Mucosa of descending colon (tissue), 3 donors: Measurements from ENCODE around the gene ATPAF2. TPM values are rescaled to one million over a fixed set of nuclear protein-coding genes. Genes with fewer than 3 reads are reported as not detected.

Experiments
- ATAC-seq: fragments of 200-7000 bp; cut with Tn5 transposase; one replicate; pipeline ENCODE4 v1.9.1; 2020; ENCODE audit warnings: mild to moderate bottlenecking, moderate library complexity
- DNase-seq, 3 donors: peaks; one replicate each; pipeline ENCODE4 v3.0.0-alpha.2; 2020
- H3K36me3 ChIP-seq: fragments of 200-600 bp; one replicate; pipeline ENCODE4 v1.8.0; 2021; ENCODE audit warnings: low read depth, mild to moderate bottlenecking
- H3K4me1 ChIP-seq: fragments of 200-600 bp; one replicate; pipeline ENCODE4 v1.8.0; 2021; ENCODE audit warnings: low read depth, mild to moderate bottlenecking
- H3K4me3 ChIP-seq: fragments of 200-600 bp; one replicate; pipeline ENCODE4 v1.8.0; 2021; ENCODE audit warnings: mild to moderate bottlenecking
- H3K9me3 ChIP-seq: fragments of 200-600 bp; one replicate; pipeline ENCODE4 v1.8.0; 2021; ENCODE audit warnings: mild to moderate bottlenecking
- intact Hi-C, 2 donors: fragments of 100-400 bp; cut with DNase I in 1 of 2; cut with micrococcal nuclease in 1 of 2; formaldehyde crosslinking; loops; one replicate each; pipeline versions ENCODE4 v1.11.0 to v1.11.1; 2022; cut with DNase I, micrococcal nuclease
- total RNA-seq, 3 donors: library from RNA; stranded (reverse); fragmentation: NEBNext Ultra II Directional in 2 of 3; extraction: Animal tissue kit (Norgen Biotek cat#: 25700) in 2 of 3; gene quantifications; one replicate each; pipeline versions ENCODE4 v1.2.1 to v1.2.4, GENCODE V29; 2021 to 2023
- TF ChIP-seq, protein P1 (sequence below): fragments of 200-600 bp; IDR thresholded peaks from one replicate; pipeline ENCODE4 v1.8.0; 2022; ENCODE audit warnings: antibody characterized with exemption, mild to moderate bottlenecking
- donor health status: DM: no; HTN: no; CAD: no; lungs with moderate emphysema.
- donor health status: DM: no; HTN: no; CAD: no.
- donor health status: DM: no; HTN: yes; CAD: no.

The ATPAF2 gene
- total RNA-seq, 3 donors from 2014 or later, result 26.0 to 33.9 (median 27.2) TPM

DNA sequence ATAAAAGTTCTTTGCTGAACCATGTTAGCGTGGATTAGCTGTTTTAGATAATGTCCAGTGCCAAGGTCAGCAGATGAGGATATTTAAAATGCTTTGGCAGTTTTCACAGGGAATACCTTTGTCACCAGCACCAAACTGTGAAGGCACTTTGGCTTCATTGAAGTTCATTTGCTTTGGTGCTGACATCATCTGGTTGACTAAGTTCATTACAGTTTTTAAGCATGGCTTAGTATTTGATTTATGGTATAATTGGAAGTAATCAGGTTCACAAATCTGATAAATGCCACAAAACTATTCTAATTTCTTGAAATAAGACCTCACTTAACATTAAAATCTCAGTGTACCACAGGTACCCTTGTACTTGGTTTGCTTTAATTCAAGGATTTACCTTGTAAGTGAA lies 4.5 kb upstream of the ATPAF2 start:
- no peak for DNase-seq
- H3K36me3 ChIP-seq, result no peaks in the 10 kb centered on the region
- no peak for ATAC-seq
- no peak overlapping the region for H3K4me3 ChIP-seq
- intact Hi-C loops, result no loop called here
- peaks cover 6% of the 10 kb centered on the region for H3K4me1 ChIP-seq
- TF ChIP-seq, protein P1, sequence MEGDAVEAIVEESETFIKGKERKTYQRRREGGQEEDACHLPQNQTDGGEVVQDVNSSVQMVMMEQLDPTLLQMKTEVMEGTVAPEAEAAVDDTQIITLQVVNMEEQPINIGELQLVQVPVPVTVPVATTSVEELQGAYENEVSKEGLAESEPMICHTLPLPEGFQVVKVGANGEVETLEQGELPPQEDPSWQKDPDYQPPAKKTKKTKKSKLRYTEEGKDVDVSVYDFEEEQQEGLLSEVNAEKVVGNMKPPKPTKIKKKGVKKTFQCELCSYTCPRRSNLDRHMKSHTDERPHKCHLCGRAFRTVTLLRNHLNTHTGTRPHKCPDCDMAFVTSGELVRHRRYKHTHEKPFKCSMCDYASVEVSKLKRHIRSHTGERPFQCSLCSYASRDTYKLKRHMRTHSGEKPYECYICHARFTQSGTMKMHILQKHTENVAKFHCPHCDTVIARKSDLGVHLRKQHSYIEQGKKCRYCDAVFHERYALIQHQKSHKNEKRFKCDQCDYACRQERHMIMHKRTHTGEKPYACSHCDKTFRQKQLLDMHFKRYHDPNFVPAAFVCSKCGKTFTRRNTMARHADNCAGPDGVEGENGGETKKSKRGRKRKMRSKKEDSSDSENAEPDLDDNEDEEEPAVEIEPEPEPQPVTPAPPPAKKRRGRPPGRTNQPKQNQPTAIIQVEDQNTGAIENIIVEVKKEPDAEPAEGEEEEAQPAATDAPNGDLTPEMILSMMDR, result no peak
- no peaks in the 10 kb centered on the region for H3K9me3 ChIP-seq

DNA sequence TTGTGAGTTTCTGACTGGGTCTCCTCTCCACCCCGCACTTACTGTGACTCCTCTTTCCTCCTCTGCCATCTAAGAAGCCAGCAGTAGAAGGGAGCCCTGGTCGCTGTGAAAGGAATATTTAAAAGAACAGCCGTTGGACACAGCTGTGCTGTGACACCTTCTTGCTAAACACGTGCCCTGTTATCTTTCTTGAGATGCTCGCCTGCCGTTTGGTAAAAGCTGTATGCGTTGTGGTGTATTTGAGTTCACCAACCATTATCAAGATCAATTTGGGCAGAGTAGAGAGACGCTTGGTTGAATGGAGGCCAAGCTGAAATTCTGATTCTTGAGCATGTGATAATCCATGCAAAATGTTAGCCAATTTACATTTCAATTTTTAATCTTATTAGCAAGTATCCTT lies 4.0 kb upstream of the ATPAF2 start:
- intact Hi-C loops, result no loop called here
- Histone ChIP-seq H3K36me3 (no peaks in the 10 kb centered on the region), H3K4me1 (peaks cover 11% of the 10 kb centered on the region), H3K9me3 (no peaks in the 10 kb centered on the region), H3K4me3 (no peak overlapping the region)
- no peak for ATAC-seq
- DNase-seq, result no peak
- TF ChIP-seq, protein P1, result no peak

DNA sequence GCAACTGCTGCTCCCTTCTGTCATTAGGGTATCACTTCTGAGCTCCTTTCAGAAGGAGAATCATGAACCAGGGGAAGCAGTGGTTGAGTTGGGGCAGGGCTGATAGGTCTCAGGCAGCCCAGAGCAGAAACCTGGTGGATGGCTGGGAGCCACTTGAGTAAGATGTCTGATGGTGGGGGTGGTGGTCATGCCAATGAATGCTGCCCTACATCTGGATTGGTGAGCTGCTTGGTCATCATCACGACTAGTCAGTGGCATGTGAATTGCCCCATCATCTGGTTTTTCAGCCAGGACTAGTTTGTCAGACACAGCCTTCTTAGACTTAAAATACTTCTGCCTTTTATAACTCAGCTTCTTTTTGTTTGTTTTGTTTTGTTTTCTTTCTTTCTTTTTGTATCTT lies 2.8 kb upstream of the ATPAF2 start:
- peaks cover 18% of the 10 kb centered on the region for H3K4me1 ChIP-seq
- no peaks in the 10 kb centered on the region for H3K9me3 ChIP-seq
- no peak for DNase-seq
- no peaks in the 10 kb centered on the region for H3K36me3 ChIP-seq
- no peak for ATAC-seq
- TF ChIP-seq, protein P1, result no peak
- intact Hi-C loops, result no loop called here
- H3K4me3 ChIP-seq, result no peak overlapping the region

DNA sequence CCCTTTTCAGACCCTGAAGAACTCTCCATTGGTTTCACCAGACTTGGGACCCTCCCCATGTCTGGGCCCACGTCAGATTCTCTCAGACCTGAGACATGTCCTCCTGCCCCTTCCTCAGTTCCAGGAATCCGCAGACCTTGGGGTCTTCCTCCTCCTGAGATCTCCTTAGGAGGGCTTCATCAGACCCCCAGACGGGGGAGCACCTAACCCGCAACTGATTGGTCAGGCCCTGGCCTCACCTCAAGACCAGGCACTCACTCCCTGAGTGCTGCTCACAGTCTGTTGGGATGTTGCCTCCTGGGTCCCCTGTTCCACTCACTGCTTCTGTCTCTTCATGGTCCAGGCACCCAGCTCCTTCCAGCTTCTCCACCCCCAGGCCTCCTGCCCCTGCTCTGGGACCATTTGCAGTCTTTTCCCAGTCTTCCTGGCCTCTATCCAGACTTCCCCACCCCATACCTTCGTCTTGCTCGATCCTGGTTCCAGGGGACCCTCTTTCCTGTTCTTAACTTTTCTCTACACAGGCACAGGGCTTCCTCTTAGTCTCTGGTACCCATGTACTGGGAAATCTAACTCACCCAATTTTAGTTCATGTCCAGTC lies 1.4 kb upstream of the ATPAF2 start:
- intact Hi-C loops, result no loop called here
- H3K4me3 ChIP-seq, result no peak overlapping the region
- peaks cover 18% of the 10 kb centered on the region for H3K4me1 ChIP-seq
- DNase-seq (peak in 1 of 3 donors; percentile 34), ATAC-seq (no peak)
- no peaks in the 10 kb centered on the region for H3K9me3 ChIP-seq
- no peaks in the 10 kb centered on the region for H3K36me3 ChIP-seq
- TF ChIP-seq, protein P1, result no peak

DNA sequence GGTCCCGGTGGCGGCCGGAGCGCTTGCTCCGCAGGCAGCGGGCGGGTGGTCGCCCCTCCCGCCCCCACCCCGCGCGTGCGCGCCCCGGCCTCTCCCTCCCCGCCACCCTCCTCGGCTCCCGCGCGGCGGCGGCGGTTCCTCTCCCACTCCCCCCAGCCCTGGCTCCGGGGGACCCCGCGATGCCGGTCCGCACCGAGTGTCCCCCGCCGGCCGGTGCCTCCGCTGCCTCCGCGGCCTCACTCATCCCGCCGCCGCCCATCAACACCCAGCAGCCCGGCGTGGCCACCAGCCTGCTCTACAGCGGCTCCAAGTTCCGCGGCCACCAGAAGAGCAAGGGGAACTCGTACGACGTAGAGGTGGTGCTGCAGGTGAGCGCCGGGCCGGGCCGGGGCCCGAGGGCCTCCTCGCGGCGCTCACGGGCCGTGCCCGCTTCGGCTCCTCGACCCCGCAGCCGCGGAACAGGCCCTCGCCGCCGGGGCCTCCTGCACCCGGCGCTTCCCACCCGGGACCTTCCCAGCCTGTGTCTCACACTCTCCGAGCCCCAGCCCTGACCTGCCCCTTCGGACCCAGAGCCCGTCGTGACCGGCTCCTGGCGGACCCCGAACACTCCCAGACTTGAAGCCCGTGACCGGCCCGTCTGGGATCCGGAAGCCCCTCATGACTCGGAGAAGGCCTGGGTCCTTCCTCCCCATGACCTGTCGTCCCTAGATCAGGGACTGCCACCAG lies 730 bp upstream of the ATPAF2 start:
- TF ChIP-seq, protein P1, result no peak
- intact Hi-C loops, result loop anchor here (10.0 kb wide), 2 partner anchors 55 to 365 kb away; no protein-coding TSS in a partner anchor
- no peaks in the 10 kb centered on the region for H3K9me3 ChIP-seq
- H3K4me1 ChIP-seq, result peaks cover 18% of the 10 kb centered on the region
- ATAC-seq, result peak; percentile 47
- no peaks in the 10 kb centered on the region for H3K36me3 ChIP-seq
- peak overlapping the region; percentile 77 for H3K4me3 ChIP-seq
- peak; percentile 17 to 67 (median 55) for DNase-seq
